HepG2 (cell line): ENCODE results near the gene NOC2L. TPM values are rescaled to one million over a fixed set of nuclear protein-coding genes. Genes with fewer than 3 reads are reported as not detected.

Experiments used
- NONO ChIP-seq, 2 experiments: fragments of 450-650 bp in 1 of 2; sonication (generic) in 1 of 2; formaldehyde crosslinking in 1 of 2; IDR thresholded peaks in 1 of 2; conservative IDR thresholded peaks in 1 of 2; 2 replicates each; pipeline versions ENCODE4 v1.6.1 to v1.8.0; 2017 to 2022; ENCODE audit warnings: mild to moderate bottlenecking in 1 of 2, missing genetic modification reagents in 1 of 2, moderate library complexity in 1 of 2
- SNAPC4 ChIP-seq: sonication (generic); formaldehyde crosslinking; IDR thresholded peaks from 2 replicates; pipeline ENCODE4 v1.4.0; 2020; ENCODE audit warnings: mild to moderate bottlenecking, missing genetic modification reagents
- SRSF1 ChIP-seq: fragments of 200-400 bp; formaldehyde crosslinking; optimal IDR thresholded peaks from 2 replicates; pipeline ENCODE3; 2017; ENCODE audit warnings: mild to moderate bottlenecking, low read depth, low read length, moderate library complexity
- STAT5B ChIP-seq: sonication (generic); formaldehyde crosslinking; IDR thresholded peaks from 2 replicates; pipeline ENCODE4 v1.4.0; 2020; ENCODE audit warnings: missing genetic modification reagents
- THAP8 ChIP-seq: sonication (generic); formaldehyde crosslinking; IDR thresholded peaks from 2 replicates; pipeline ENCODE4 v1.5.1; 2020; ENCODE audit warnings: missing genetic modification reagents, mild to moderate bottlenecking, borderline replicate concordance
- YEATS4 ChIP-seq: sonication (generic); formaldehyde crosslinking; IDR thresholded peaks from 2 replicates; pipeline ENCODE4 v1.4.0; 2020; ENCODE audit warnings: missing genetic modification reagents, borderline replicate concordance
- ZBTB44 ChIP-seq: sonication (generic); formaldehyde crosslinking; IDR thresholded peaks from 2 replicates; pipeline ENCODE4 v1.4.0; 2020; ENCODE audit warnings: missing genetic modification reagents
- ZFP91 ChIP-seq: sonication (generic); formaldehyde crosslinking; IDR thresholded peaks from 2 replicates; pipeline ENCODE4 v1.9.0; 2022; ENCODE audit warnings: missing genetic modification reagents, mild to moderate bottlenecking, borderline replicate concordance
- ZKSCAN5 ChIP-seq: sonication (generic); formaldehyde crosslinking; IDR thresholded peaks from 2 replicates; pipeline ENCODE4 v1.5.1; 2020; ENCODE audit warnings: mild to moderate bottlenecking, missing genetic modification reagents
- ZNF207 ChIP-seq: fragments of 450-650 bp; IDR thresholded peaks from 2 replicates; pipeline ENCODE4 v1.6.1; 2016; ENCODE audit warnings: antibody characterized with exemption, borderline replicate concordance
- ZNF501 ChIP-seq: sonication (generic); formaldehyde crosslinking; IDR thresholded peaks from 2 replicates; pipeline ENCODE4 v1.5.1; 2020; ENCODE audit warnings: mild to moderate bottlenecking, moderate library complexity, missing genetic modification reagents
- ZNF550 ChIP-seq: sonication (generic); formaldehyde crosslinking; IDR thresholded peaks from 2 replicates; pipeline ENCODE4 v1.4.0; 2020; ENCODE audit warnings: mild to moderate bottlenecking, missing genetic modification reagents, borderline replicate concordance
- ZNF83 ChIP-seq: sonication (generic); formaldehyde crosslinking; IDR thresholded peaks from 2 replicates; pipeline ENCODE4 v1.4.0; 2020; ENCODE audit warnings: missing genetic modification reagents, mild to moderate bottlenecking, borderline replicate concordance
- ZUFSP ChIP-seq: sonication (generic); formaldehyde crosslinking; IDR thresholded peaks from 2 replicates; pipeline ENCODE4 v1.9.0; 2021; ENCODE audit warnings: missing genetic modification reagents, mild to moderate bottlenecking, borderline replicate concordance
- ZZZ3 ChIP-seq: sonication (generic); formaldehyde crosslinking; IDR thresholded peaks from 2 replicates; pipeline ENCODE4 v1.4.0; 2020; ENCODE audit warnings: missing genetic modification reagents, mild to moderate bottlenecking, borderline replicate concordance
- polyA plus RNA-seq, 8 experiments: library from polyadenylated mRNA; depleted of rRNA in 3 of 8; stranded (reverse) in 7 of 8; unstranded in 1 of 8; fragments of >200 nt; fragmentation: Illumina TruSeq in 4 of 8; extraction: Trizol in 4 of 8; gene quantifications; 2 replicates each; pipeline versions ENCODE4 v1.2.1 to v1.2.3, GENCODE V29; 2011 to 2016; ENCODE audit warnings: low read depth in 4 of 8, missing spikeins in 1 of 8, mixed read lengths in 1 of 8; ENCODE audit not compliant: insufficient read depth in 1 of 8
- total RNA-seq, 5 experiments: library from RNA; depleted of rRNA; stranded (reverse); fragments of >200 nt; fragmentation: Illumina TruSeq; extraction: Trizol; gene quantifications; 2 replicates each; pipeline ENCODE4 v1.2.3, GENCODE V29; 2016; ENCODE audit warnings: low read depth in 1 of 5

NOC2L gene
- total and polyA plus RNA-seq, 2 of the 13 experiments (the other 11 are each of a cell fraction or from before 2014, with no cell fraction given) = 32.0 to 103 TPM

GRCh38 chr1:966704-967300 lies 7.7 kb upstream of the NOC2L start (continued):
- TF ChIP-seq THAP8 = no peak
- TF ChIP-seq ZKSCAN5 (CRISPR knock-in tag) = no peak
- no peak; the same call in 1 of the 2 replicates for TF ChIP-seq ZNF501 (CRISPR knock-in tag)
- no peak for TF ChIP-seq ZNF550 (CRISPR knock-in tag)
- TF ChIP-seq ZBTB44 (CRISPR knock-in tag) = no peak
- TF ChIP-seq ZNF83 = no peak
- TF ChIP-seq SRSF1 = no peak
- TF ChIP-seq ZNF207 = no peak
- 0 out of 2 replicates have a peak, but pooled peaks have one; percentile 30 for TF ChIP-seq YEATS4
- TF ChIP-seq NONO (IDR thresholded peaks at IDR 0.05) = no peak
- TF ChIP-seq NONO (CRISPR knock-in tag; conservative IDR thresholded peaks at IDR 0.05) = no peak; the same call in 1 of the 2 replicates
- TF ChIP-seq ZUFSP = no peak
- no peak for TF ChIP-seq STAT5B (CRISPR knock-in tag)
- TF ChIP-seq ZZZ3 (CRISPR knock-in tag) = no peak
- TF ChIP-seq SNAPC4 (CRISPR knock-in tag) = 0 out of 2 replicates have a peak, but pooled peaks have one; percentile 19
- peak; percentile 10; the same call in 1 of the 2 replicates for TF ChIP-seq ZFP91
